PC-9 (cell line): ENCODE data around the gene USP54.

Experiments
- EZH2 ChIP-seq: fragments of 200-600 bp; sonication (generic); IDR thresholded peaks from 2 replicates; pipeline ENCODE4 v1.8.0; 2017; ENCODE audit warnings: antibody characterized with exemption, low read depth
- TF ChIP-seq, protein P1 (sequence below): fragments of 200-600 bp; sonication (generic); conservative IDR thresholded peaks from 2 replicates; pipeline ENCODE4 v1.6.1; 2017; ENCODE audit warnings: mixed run types, antibody characterized with exemption, mild to moderate bottlenecking, moderate library complexity

DNA sequence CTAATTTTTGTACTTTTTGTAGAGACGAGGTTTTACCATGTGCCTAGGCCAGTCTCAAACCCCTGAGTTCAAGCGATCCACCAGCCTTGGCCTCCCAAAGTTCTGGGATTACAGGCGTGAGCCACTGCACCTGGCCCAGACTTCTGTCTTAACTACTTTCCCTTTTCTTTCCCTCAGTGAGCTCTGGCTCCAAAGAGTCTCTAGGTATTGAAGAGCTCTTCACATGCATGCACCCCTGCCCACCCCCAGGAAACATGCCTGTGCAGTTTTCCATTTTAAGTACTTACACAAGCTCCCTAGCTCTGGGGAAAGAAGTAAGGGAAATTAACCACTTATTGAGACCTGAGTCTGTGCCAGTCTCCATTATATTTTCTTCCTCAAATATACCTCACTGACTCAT is 48.1 kb upstream of the USP54 start:
- TF ChIP-seq, protein P1, sequence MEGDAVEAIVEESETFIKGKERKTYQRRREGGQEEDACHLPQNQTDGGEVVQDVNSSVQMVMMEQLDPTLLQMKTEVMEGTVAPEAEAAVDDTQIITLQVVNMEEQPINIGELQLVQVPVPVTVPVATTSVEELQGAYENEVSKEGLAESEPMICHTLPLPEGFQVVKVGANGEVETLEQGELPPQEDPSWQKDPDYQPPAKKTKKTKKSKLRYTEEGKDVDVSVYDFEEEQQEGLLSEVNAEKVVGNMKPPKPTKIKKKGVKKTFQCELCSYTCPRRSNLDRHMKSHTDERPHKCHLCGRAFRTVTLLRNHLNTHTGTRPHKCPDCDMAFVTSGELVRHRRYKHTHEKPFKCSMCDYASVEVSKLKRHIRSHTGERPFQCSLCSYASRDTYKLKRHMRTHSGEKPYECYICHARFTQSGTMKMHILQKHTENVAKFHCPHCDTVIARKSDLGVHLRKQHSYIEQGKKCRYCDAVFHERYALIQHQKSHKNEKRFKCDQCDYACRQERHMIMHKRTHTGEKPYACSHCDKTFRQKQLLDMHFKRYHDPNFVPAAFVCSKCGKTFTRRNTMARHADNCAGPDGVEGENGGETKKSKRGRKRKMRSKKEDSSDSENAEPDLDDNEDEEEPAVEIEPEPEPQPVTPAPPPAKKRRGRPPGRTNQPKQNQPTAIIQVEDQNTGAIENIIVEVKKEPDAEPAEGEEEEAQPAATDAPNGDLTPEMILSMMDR = no peak
- TF ChIP-seq EZH2 = no peak
